Measurements from ENCODE around the gene HOMER3. TPM values are rescaled to one million over a fixed set of nuclear protein-coding genes. Genes with fewer than 3 reads are reported as not detected.

HOMER3 gene
- total and polyA plus RNA-seq, 2 of the 13 experiments (the other 11 are each of a cell fraction or from before 2014, with no cell fraction given) = 21.3 to 27.3 TPM

DNA sequence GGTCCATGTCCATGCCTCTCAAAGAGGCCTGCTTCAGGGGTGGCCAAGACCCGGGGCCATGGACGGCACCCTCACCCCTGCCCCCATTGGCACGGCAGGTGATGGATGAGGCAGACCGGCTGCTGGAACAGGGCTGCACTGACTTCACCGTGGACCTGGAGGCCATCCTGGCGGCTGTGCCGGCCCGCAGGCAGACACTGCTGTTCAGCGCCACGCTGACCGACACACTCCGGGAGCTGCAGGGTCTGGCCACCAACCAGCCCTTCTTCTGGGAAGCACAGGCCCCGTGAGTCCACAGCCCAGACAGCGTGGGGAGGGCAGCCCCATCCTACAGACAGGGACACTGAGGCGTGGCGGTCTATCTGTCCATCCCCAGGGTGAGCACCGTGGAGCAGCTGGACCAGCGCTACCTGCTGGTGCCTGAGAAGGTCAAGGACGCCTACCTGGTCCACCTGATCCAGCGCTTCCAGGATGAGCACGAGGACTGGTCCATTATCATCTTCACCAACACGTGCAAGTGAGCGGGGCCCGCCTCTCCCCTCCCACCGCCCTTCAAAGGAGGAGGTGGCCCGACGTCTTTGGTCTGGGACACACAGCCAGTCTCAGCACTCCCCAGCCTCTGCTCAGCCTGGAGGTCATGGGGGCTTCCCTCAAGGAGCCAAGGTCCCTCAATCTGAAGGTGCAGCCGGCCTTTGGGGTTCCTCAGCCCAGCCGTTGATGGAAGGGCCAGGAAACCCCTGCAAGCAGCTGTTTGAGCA, 18.6 kb downstream of the HOMER3 start:
- POLR2A ChIA-PET = no interaction called here
- WGBS (ENCODE audit: low lambda C conversion rate) = 93% methylated on average over 6 of the region's 29 CpGs
- Histone ChIP-seq H3K4me3 (replicated peaks in 1 of 3; ENCODE audit: insufficient read depth in 1 of 3, low read depth in 2 of 3, low read length in 3 of 3) (no peak overlapping the region), H4K20me1 (ENCODE audit: insufficient read depth, low read length) (peaks cover 17% of the 10 kb centered on the region; the same call in 1 of the 2 replicates), H3K36me3 (replicated peaks in 1 of 2; ENCODE audit: control insufficient read depth in 1 of 2, insufficient read depth in 2 of 2, low read length in 2 of 2) (peaks cover 18 to 35% of the 10 kb centered on the region in 2 experiments), H3K9me3 (ENCODE audit: low read length) (no peaks in the 10 kb centered on the region), H3K4me2 (ENCODE audit: low read depth, low read length) (no peak overlapping the region), H3K9ac (ENCODE audit: insufficient read depth, low read depth, low read length) (no peak overlapping the region), H3K27ac (ENCODE audit: extremely low read length, insufficient read depth, low read length) (no peak overlapping the region), H3K4me1 (ENCODE audit: insufficient read depth, low read length) (peaks cover 18% of the 10 kb centered on the region), H2AFZ (ENCODE audit: low read length) (no peak overlapping the region), H3K27me3 (ENCODE audit: control insufficient read depth in 1 of 2, insufficient read depth in 2 of 2, low read length in 2 of 2) (no peaks in the 10 kb centered on the region; a peak in 1 of 5 replicates), H3K79me2 (ENCODE audit: insufficient read depth, low read length) (peaks cover 28% of the 10 kb centered on the region)
- ATAC-seq = no peak
- no peak for DNase-seq (ENCODE audit: low spot score)
- no TSS peak for BruUV-seq (replicated peaks)
- FAIRE-seq = no peak
- TF ChIP-seq ZNF251 (CRISPR knock-in tag; IDR thresholded peaks at IDR 0.05) = no peak
- TF ChIP-seq POLR2A (IDR thresholded peaks at IDR 0.05; ENCODE audit: insufficient read depth in 1 of 2, low read depth in 2 of 2, low read length in 2 of 2) = 0 out of 4 replicates have a peak, but pooled peaks of 1 of the 2 experiments have one; percentile 29
- TF ChIP-seq FOXA3 (CRISPR knock-in tag; IDR thresholded peaks at IDR 0.05) = no peak
- no peak for TF ChIP-seq HES4 (CRISPR knock-in tag; IDR thresholded peaks at IDR 0.05; ENCODE audit: borderline replicate concordance)
- no peak for TF ChIP-seq NFAT5 (CRISPR knock-in tag; IDR thresholded peaks at IDR 0.05)
- TF ChIP-seq NR2F1 (CRISPR knock-in tag; IDR thresholded peaks at IDR 0.05) = no peak
- peak; percentile 65 for TF ChIP-seq AGO2 (optimal IDR thresholded peaks at IDR 0.05; ENCODE audit: low read depth, low read length)
- no peak for TF ChIP-seq THAP8 (CRISPR knock-in tag; IDR thresholded peaks at IDR 0.05; ENCODE audit: borderline replicate concordance)
- TF ChIP-seq RBFOX2 (IDR thresholded peaks at IDR 0.05; ENCODE audit: low read depth, low read length) = peak; percentile 61; the same call in 1 of the 2 replicates
- TF ChIP-seq, protein P1, sequence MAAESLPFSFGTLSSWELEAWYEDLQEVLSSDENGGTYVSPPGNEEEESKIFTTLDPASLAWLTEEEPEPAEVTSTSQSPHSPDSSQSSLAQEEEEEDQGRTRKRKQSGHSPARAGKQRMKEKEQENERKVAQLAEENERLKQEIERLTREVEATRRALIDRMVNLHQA (CRISPR knock-in tag; IDR thresholded peaks at IDR 0.05) = no peak
- TF ChIP-seq HHEX (CRISPR knock-in tag; IDR thresholded peaks at IDR 0.05) = no peak
- no peak for TF ChIP-seq SIX4 (CRISPR knock-in tag; IDR thresholded peaks at IDR 0.05)
- TF ChIP-seq ZNF224 (CRISPR knock-in tag; IDR thresholded peaks at IDR 0.05) = no peak
- TF ChIP-seq, protein P2, sequence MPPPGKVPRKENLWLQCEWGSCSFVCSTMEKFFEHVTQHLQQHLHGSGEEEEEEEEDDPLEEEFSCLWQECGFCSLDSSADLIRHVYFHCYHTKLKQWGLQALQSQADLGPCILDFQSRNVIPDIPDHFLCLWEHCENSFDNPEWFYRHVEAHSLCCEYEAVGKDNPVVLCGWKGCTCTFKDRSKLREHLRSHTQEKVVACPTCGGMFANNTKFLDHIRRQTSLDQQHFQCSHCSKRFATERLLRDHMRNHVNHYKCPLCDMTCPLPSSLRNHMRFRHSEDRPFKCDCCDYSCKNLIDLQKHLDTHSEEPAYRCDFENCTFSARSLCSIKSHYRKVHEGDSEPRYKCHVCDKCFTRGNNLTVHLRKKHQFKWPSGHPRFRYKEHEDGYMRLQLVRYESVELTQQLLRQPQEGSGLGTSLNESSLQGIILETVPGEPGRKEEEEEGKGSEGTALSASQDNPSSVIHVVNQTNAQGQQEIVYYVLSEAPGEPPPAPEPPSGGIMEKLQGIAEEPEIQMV (CRISPR knock-in tag; IDR thresholded peaks at IDR 0.05; ENCODE audit: low read depth) = no peak
- no peak for TF ChIP-seq HOXA7 (CRISPR knock-in tag; IDR thresholded peaks at IDR 0.05)
- no peak for TF ChIP-seq ZNF629 (CRISPR knock-in tag; conservative IDR thresholded peaks at IDR 0.05)
- intact Hi-C loops (cut with micrococcal nuclease; ENCODE audit: unreplicated experiment) = no loop called here
- CTCF ChIA-PET (ENCODE audit: low intra/inter-chr PET ratio, low total read pairs) = no interaction called here
- in situ Hi-C loops (cut with HindIII; ENCODE audit: extremely low pct_ligation_motif_present, low pct_unique_long_range_greater_than_20kb) = loop anchor here (10.0 kb wide), 1 partner anchor 62 kb away; no protein-coding TSS in a partner anchor
